H1 (cell line): ENCODE data around the gene FBN2. TPM values are rescaled to one million over a fixed set of nuclear protein-coding genes. Genes with fewer than 3 reads are reported as not detected.

Experiments used
- ASH2L ChIP-seq: fragments of 200-600, 300-600 bp; sonication (generic); IDR thresholded peaks from one replicate; pipeline ENCODE4 v1.7.1; 2017; ENCODE audit warnings: low read length
- CHD1 ChIP-seq: IDR thresholded peaks from 2 replicates; pipeline ENCODE4 v1.6.1; 2012; ENCODE audit warnings: low read depth, low read length, improper control_type of control experiment
- CHD2 ChIP-seq: IDR thresholded peaks from 2 replicates; pipeline ENCODE4 v1.6.1; 2012; ENCODE audit warnings: low read length, improper control_type of control experiment
- CHD7 ChIP-seq: fragments of 300-600 bp; sonication (generic); IDR thresholded peaks from 2 replicates; pipeline ENCODE4 v1.7.1; 2012; ENCODE audit warnings: low read length, moderate library complexity, mild to moderate bottlenecking, inconsistent platforms; ENCODE audit not compliant: insufficient replicate concordance
- EGR1 ChIP-seq: IDR thresholded peaks from 2 replicates; pipeline ENCODE4 v1.6.1; 2011; ENCODE audit warnings: low read depth, low read length, borderline replicate concordance
- JUND ChIP-seq: IDR thresholded peaks from 2 replicates; pipeline ENCODE4 v1.6.1; 2011; ENCODE audit warnings: mild to moderate bottlenecking, improper control_type of control experiment, low read length
- KDM4A ChIP-seq: IDR thresholded peaks from one replicate; pipeline ENCODE4 v1.7.1; 2012; ENCODE audit warnings: low read depth, mild to moderate bottlenecking, moderate library complexity, low read length, inconsistent platforms; ENCODE audit not compliant: severe bottlenecking
- MAX ChIP-seq: IDR thresholded peaks from 2 replicates; pipeline ENCODE4 v1.6.1; 2012; ENCODE audit warnings: inconsistent platforms
- NANOG ChIP-seq: IDR thresholded peaks from 2 replicates; pipeline ENCODE4 v1.6.1; 2011; ENCODE audit warnings: low read length, low read depth, mild to moderate bottlenecking, inconsistent platforms; ENCODE audit not compliant: insufficient read depth, poor library complexity, severe bottlenecking
- POLR2A ChIP-seq, 2 experiments: IDR thresholded peaks; 1 replicate in 1 of 2; 2 replicates in 1 of 2; pipeline ENCODE4 v1.6.1; 2011; ENCODE audit warnings: low read depth in 2 of 2, low read length in 2 of 2, mild to moderate bottlenecking in 2 of 2; ENCODE audit errors: control extremely low read depth in 1 of 2
- POU5F1 ChIP-seq: IDR thresholded peaks from 2 replicates; pipeline ENCODE4 v1.6.1; 2011; ENCODE audit warnings: low read depth, mild to moderate bottlenecking, low read length, moderate library complexity
- RBBP5 ChIP-seq: IDR thresholded peaks from 2 replicates; pipeline ENCODE4 v1.7.1; 2012; ENCODE audit warnings: low read depth, mild to moderate bottlenecking, inconsistent platforms, low read length, moderate library complexity, borderline replicate concordance
- SAP30 ChIP-seq: fragments of 300-600 bp; sonication (generic); IDR thresholded peaks from 2 replicates; pipeline ENCODE4 v1.7.1; 2012; ENCODE audit warnings: low read length, moderate library complexity, mild to moderate bottlenecking, inconsistent platforms; ENCODE audit not compliant: insufficient read depth, insufficient replicate concordance
- polyA plus RNA-seq, 7 experiments: library from polyadenylated mRNA; depleted of rRNA in 3 of 7; stranded (reverse) in 5 of 7; unstranded in 2 of 7; fragments of >200 nt in 5 of 7; fragments of 200-250 nt in 2 of 7; gene quantifications; 1 replicate in 5 of 7; 2 replicates in 1 of 7; 4 replicates in 1 of 7; pipeline versions ENCODE4 v1.2.1 to v1.2.3, GENCODE V29; 2011 to 2013; ENCODE audit warnings: missing spikeins in 2 of 7, mixed read lengths in 2 of 7
- total RNA-seq: library from RNA; stranded (reverse); fragmentation: NEBNext Ultra II Directional; extraction: Animal tissue kit (Norgen Biotek cat#: 25700); gene quantifications from 2 replicates; pipeline ENCODE4 v1.2.1, GENCODE V29; 2021

FBN2 gene
- total and polyA plus RNA-seq, 2 of the 8 experiments (the other 6 are each of a cell fraction or from before 2014, with no cell fraction given): 14.1 to 16.3 TPM

DNA sequence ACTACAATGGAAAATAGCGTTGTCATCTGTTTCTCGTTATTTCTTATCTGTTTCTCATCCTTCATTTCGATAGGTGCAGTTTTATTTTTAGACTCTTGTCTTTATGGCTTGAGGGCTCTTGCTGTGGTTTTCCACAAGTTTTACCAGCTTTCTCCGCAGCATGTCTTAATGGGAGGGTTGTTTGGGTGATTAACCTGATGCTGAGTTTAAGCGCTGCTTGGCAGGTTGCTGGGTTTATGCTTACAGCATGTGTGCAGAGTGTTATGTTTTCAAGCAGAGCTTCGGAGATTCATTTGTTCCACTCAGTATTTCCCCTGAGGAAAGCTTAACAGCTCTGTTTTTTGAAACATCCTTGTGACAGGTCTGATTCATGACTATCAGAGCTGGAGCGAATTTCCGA, 300.5 kb downstream of the FBN2 start (continued):
- no peak for TF ChIP-seq CHD7
- no peak for TF ChIP-seq POU5F1
- no peak for TF ChIP-seq CHD2
- TF ChIP-seq ASH2L: no peak
- TF ChIP-seq CHD1: no peak
- TF ChIP-seq EGR1: no peak
- no peak for TF ChIP-seq POLR2A (IDR thresholded peaks at IDR 0.05; ENCODE audit: control extremely low read depth in 1 of 2, low read depth in 2 of 2, low read length in 2 of 2)
- no peak for TF ChIP-seq JUND
- no peak for TF ChIP-seq SAP30
- TF ChIP-seq NANOG: no peak
- TF ChIP-seq RBBP5: no peak
- TF ChIP-seq KDM4A: no peak
- TF ChIP-seq MAX: no peak
